Fibroblast of lung (primary cell): ENCODE results near the gene ZFY. TPM values are rescaled to one million over a fixed set of nuclear protein-coding genes. Genes with fewer than 3 reads are reported as not detected.

ENCODE experiments used
- DNase-seq, 2 donors: peaks; one replicate each; pipeline versions ENCODE4 v3.0.0 to v3.0.0-alpha.2; 2010; ENCODE audit warnings: low read depth in 2 of 2
- H2AFZ ChIP-seq: 2 replicates; pipeline ENCODE4 v1.5.1; 2012; ENCODE audit warnings: low read length, control low read depth, inconsistent platforms
- H3K27ac ChIP-seq: 2 replicates; pipeline ENCODE4 v1.5.1; 2011; ENCODE audit warnings: low read length, control low read depth; ENCODE audit not compliant: insufficient read depth
- H3K27me3 ChIP-seq: 2 replicates; pipeline ENCODE4 v1.5.1; 2011; ENCODE audit warnings: mild to moderate bottlenecking, low read length; ENCODE audit not compliant: control insufficient read depth, insufficient read depth
- H3K36me3 ChIP-seq: 2 replicates; pipeline ENCODE4 v1.5.1; 2011; ENCODE audit warnings: low read length; ENCODE audit not compliant: control insufficient read depth, insufficient read depth
- H3K4me1 ChIP-seq: 2 replicates; pipeline ENCODE4 v1.5.1; 2011; ENCODE audit warnings: low read length; ENCODE audit not compliant: control insufficient read depth, insufficient read depth; ENCODE audit errors: extremely low read depth
- H3K4me2 ChIP-seq: 2 replicates; pipeline ENCODE4 v1.5.1; 2011; ENCODE audit warnings: low read length, control low read depth; ENCODE audit not compliant: insufficient read depth; ENCODE audit errors: extremely low read depth
- H3K4me3 ChIP-seq, 4 experiments: fragments of 200-600 bp in 1 of 4; sonication (generic) in 1 of 4; replicated peaks in 1 of 4; 2 replicates each; pipeline ENCODE4 v1.5.1; 2011 to 2016; ENCODE audit warnings: low read length in 4 of 4, low read depth in 3 of 4, mild to moderate bottlenecking in 3 of 4, control low read depth in 2 of 4, inconsistent platforms in 1 of 4, mixed read lengths in 1 of 4; ENCODE audit not compliant: insufficient read depth in 1 of 4; ENCODE audit errors: control extremely low read depth in 1 of 4
- H3K79me2 ChIP-seq: 2 replicates; pipeline ENCODE4 v1.5.1; 2012; ENCODE audit warnings: mild to moderate bottlenecking, low read length, inconsistent platforms; ENCODE audit not compliant: control insufficient read depth, insufficient read depth
- H3K9ac ChIP-seq: 2 replicates; pipeline ENCODE4 v1.5.1; 2011; ENCODE audit warnings: mild to moderate bottlenecking, low read length, control low read depth; ENCODE audit not compliant: insufficient read depth
- H3K9me3 ChIP-seq: 2 replicates; pipeline ENCODE4 v1.5.1; 2012; ENCODE audit warnings: low read depth, low read length; ENCODE audit not compliant: control insufficient read depth, insufficient read depth
- H4K20me1 ChIP-seq: 2 replicates; pipeline ENCODE4 v1.5.1; 2011; ENCODE audit warnings: low read length; ENCODE audit not compliant: control insufficient read depth, insufficient read depth; ENCODE audit errors: extremely low read depth
- EZH2 ChIP-seq: IDR thresholded peaks from 2 replicates; pipeline ENCODE4 v1.5.1; 2012; ENCODE audit warnings: low read length, control low read depth, mild to moderate bottlenecking; ENCODE audit errors: missing control alignments
- polyA plus RNA-seq, 2 donors: library from polyadenylated mRNA; depleted of rRNA in 1 of 2; stranded (reverse) in 1 of 2; unstranded in 1 of 2; fragments of >200 nt; gene quantifications; 2 replicates each; pipeline ENCODE4 v1.2.1, GENCODE V29; 2011 to 2012; ENCODE audit warnings: missing spikeins in 1 of 2
- total RNA-seq: library from RNA; depleted of rRNA; stranded (reverse); fragments of >200 nt; gene quantifications from 2 replicates; pipeline ENCODE4 v1.2.1, GENCODE V29; 2014
- TF ChIP-seq, protein P1 (sequence below), 2 donors: IDR thresholded peaks in 1 of 2; conservative IDR thresholded peaks in 1 of 2; 1 replicate in 1 of 2; 2 replicates in 1 of 2; pipeline ENCODE4 v1.5.1; 2011 to 2012; ENCODE audit warnings: low read length in 2 of 2, control low read depth in 1 of 2, inconsistent platforms in 1 of 2, low read depth in 1 of 2, mild to moderate bottlenecking in 1 of 2

Gene ZFY
- total and polyA plus RNA-seq, 2 donors (not counting 1 experiment from before 2014, with no cell fraction given): 11.6 TPM; not detected in 1

DNA sequence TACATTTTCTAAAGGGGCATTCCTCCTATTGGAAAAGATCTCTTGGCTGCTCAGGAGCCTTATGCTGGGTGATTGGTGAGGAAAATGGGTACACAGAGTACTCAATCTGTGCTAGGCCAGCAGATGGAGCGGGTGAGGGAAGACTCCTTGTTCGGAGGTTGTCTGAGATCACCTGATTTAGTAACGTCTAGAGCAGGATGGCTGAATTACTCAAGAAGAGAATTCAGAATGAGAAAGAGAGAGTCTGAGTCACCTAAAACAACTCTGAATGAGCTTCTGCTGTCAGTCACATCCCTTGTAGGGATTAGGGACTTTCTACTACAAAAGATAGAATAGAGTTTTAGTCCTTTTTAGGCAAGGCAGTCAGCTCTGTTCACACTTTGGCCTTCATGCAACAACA lies 47.2 kb upstream of the ZFY start:
- DNase-seq: peak in 1 of 2 donors; percentile 12
- H3K4me3 ChIP-seq: no peak overlapping the region
- H3K4me2 ChIP-seq: no peak overlapping the region
- no peaks in the 10 kb centered on the region for H4K20me1 ChIP-seq
- no peaks in the 10 kb centered on the region for H3K9me3 ChIP-seq
- H2AFZ ChIP-seq: no peak overlapping the region
- TF ChIP-seq, protein P1, sequence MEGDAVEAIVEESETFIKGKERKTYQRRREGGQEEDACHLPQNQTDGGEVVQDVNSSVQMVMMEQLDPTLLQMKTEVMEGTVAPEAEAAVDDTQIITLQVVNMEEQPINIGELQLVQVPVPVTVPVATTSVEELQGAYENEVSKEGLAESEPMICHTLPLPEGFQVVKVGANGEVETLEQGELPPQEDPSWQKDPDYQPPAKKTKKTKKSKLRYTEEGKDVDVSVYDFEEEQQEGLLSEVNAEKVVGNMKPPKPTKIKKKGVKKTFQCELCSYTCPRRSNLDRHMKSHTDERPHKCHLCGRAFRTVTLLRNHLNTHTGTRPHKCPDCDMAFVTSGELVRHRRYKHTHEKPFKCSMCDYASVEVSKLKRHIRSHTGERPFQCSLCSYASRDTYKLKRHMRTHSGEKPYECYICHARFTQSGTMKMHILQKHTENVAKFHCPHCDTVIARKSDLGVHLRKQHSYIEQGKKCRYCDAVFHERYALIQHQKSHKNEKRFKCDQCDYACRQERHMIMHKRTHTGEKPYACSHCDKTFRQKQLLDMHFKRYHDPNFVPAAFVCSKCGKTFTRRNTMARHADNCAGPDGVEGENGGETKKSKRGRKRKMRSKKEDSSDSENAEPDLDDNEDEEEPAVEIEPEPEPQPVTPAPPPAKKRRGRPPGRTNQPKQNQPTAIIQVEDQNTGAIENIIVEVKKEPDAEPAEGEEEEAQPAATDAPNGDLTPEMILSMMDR (conservative IDR thresholded peaks at IDR 0.05 in 1 of 2, IDR thresholded peaks at IDR 0.05 in 1 of 2; ENCODE audit: low read depth in 1 of 2, low read length in 2 of 2): no peak
- TF ChIP-seq EZH2: no peak
- H3K27ac ChIP-seq: no peak overlapping the region
- H3K27me3 ChIP-seq: no peaks in the 10 kb centered on the region
- H3K79me2 ChIP-seq: no peaks in the 10 kb centered on the region
- H3K9ac ChIP-seq: no peak overlapping the region
- H3K36me3 ChIP-seq: no peaks in the 10 kb centered on the region
- H3K4me1 ChIP-seq: no peaks in the 10 kb centered on the region

DNA sequence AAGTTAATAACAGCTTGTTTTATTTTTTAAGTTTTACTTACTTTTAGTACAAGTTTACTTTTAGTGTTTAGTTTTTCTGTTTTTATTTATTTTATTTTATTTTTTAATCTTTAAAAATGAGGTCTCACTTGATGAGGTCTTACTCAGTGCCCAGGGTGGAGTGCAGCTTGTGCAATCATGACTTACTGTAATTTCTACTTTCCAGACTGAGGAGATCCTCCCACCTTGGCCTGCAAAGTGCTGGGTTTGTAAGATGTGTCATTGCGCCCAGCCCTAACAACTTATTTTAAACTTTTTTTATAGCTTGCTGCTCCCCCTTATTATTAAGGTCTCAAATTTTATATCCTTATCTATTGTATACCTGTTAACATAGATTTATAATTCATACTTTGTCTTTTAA lies 41.7 kb upstream of the ZFY start:
- Histone ChIP-seq H3K9me3 (no peaks in the 10 kb centered on the region), H3K27me3 (no peaks in the 10 kb centered on the region), H3K4me1 (no peaks in the 10 kb centered on the region), H2AFZ (no peak overlapping the region), H3K9ac (no peak overlapping the region), H4K20me1 (no peaks in the 10 kb centered on the region), H3K4me3 (no peak overlapping the region), H3K79me2 (no peaks in the 10 kb centered on the region), H3K4me2 (no peak overlapping the region), H3K36me3 (no peaks in the 10 kb centered on the region), H3K27ac (no peak overlapping the region)
- TF ChIP-seq EZH2: no peak
- DNase-seq: no peak

DNA sequence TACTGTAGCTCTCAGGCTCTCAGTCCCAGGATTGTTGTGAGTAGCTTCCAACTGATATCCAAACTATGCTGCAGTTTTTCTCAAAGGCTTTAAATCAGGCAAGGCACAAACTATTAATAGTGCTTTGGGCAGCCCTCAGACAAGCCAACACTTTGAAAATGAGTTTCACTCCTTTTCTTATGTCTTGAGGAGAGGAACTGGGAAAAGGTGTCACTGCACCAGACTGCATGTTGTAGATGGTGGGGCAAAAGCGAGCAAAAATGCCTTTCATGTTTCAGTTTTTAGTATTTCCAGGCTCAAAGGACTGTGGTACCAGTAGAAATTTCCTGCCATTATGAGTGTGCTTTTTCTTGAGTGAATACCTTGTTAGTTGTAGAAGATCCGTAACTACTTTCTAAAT lies 39.1 kb upstream of the ZFY start:
- Histone ChIP-seq H4K20me1 (no peaks in the 10 kb centered on the region), H3K27me3 (no peaks in the 10 kb centered on the region), H3K9ac (no peak overlapping the region), H3K79me2 (no peaks in the 10 kb centered on the region), H3K4me1 (no peaks in the 10 kb centered on the region), H3K9me3 (no peaks in the 10 kb centered on the region), H3K4me3 (no peak overlapping the region), H3K27ac (no peak overlapping the region), H3K36me3 (no peaks in the 10 kb centered on the region), H3K4me2 (no peak overlapping the region), H2AFZ (no peak overlapping the region)
- TF ChIP-seq, protein P1 (conservative IDR thresholded peaks at IDR 0.05 in 1 of 2, IDR thresholded peaks at IDR 0.05 in 1 of 2; ENCODE audit: low read depth in 1 of 2, low read length in 2 of 2): no peak
- TF ChIP-seq EZH2: no peak
- no peak for DNase-seq
